ENCODE measurements around the gene RABGAP1L.

GRCh38 chr1:174273776-174274175 lies 114.5 kb downstream of the RABGAP1L start:
- TF ChIP-seq CTCF (conservative IDR thresholded peaks at IDR 0.05; ENCODE audit: low read length) (no peak), EZH2phosphoT487 (IDR thresholded peaks at IDR 0.05; ENCODE audit: borderline replicate concordance, low read depth, low read length) (no peak)

All from OCI-LY7 (cell line).